Calu3 (cell line): ENCODE data around the gene FAM120B. TPM values are rescaled to one million over a fixed set of nuclear protein-coding genes. Genes with fewer than 3 reads are reported as not detected.
"Not testable (repeated sequence)": the region's sequence is repeated elsewhere in the genome, so short reads cannot be mapped to it uniquely, and the experiment has no call there.

Experiments
- BruUV-seq: library from RNA; stranded (reverse); fragments of 400-500 nt; replicated peaks from 2 replicates; lab custom pipeline; 2021; lab: Mats Ljungman, UMichigan
- CTCF ChIA-PET: fragments of 300-600 bp; sonication (Branson Sonifier 250); formaldehyde crosslinking; loops from one replicate; lab custom pipeline; 2022; ENCODE audit warnings: antibody characterized with exemption; lab: Charles Lee
- DNase-seq: peaks from one replicate; pipeline ENCODE4 v3.0.0; 2022
- H3K27ac Mint-ChIP-seq: one replicate; pipeline ENCODE4 v1.8.0; 2022; ENCODE audit warnings: mixed read lengths; ENCODE audit not compliant: unreplicated experiment
- H3K27me3 Mint-ChIP-seq: one replicate; pipeline ENCODE4 v1.8.0; 2022; ENCODE audit warnings: mixed read lengths; ENCODE audit not compliant: unreplicated experiment
- H3K36me3 Mint-ChIP-seq: one replicate; pipeline ENCODE4 v1.8.0; 2022; ENCODE audit warnings: mild to moderate bottlenecking, moderate library complexity, mixed read lengths; ENCODE audit not compliant: insufficient read depth, unreplicated experiment
- H3K4me1 Mint-ChIP-seq: one replicate; pipeline ENCODE4 v1.8.0; 2022; ENCODE audit warnings: mild to moderate bottlenecking, low read depth, mixed read lengths; ENCODE audit not compliant: unreplicated experiment
- H3K4me3 Mint-ChIP-seq: one replicate; pipeline ENCODE4 v1.8.0; 2022; ENCODE audit warnings: mild to moderate bottlenecking, low read depth, moderate library complexity, mixed read lengths; ENCODE audit not compliant: unreplicated experiment
- H3K9me3 Mint-ChIP-seq: one replicate; pipeline ENCODE4 v1.8.0; 2022; ENCODE audit warnings: low read depth, mixed read lengths; ENCODE audit not compliant: unreplicated experiment
- CTCF ChIP-seq: fragments of 200-600 bp; IDR thresholded peaks from one replicate; pipeline ENCODE4 v1.8.0; 2022; ENCODE audit warnings: antibody characterized with exemption; ENCODE audit not compliant: unreplicated experiment
- intact Hi-C: fragments of 100-400 bp; cut with micrococcal nuclease; formaldehyde crosslinking; loops from one replicate; pipeline ENCODE4 v1.10.0; 2022; ENCODE audit not compliant: unreplicated experiment
- total RNA-seq: library from RNA; stranded (reverse); gene quantifications from 2 replicates; pipeline ENCODE4 v1.2.3, GENCODE V29; 2022

Gene FAM120B
- total RNA-seq, 1 experiment from 2014 or later, result 13.2 TPM

- no peak for TF ChIP-seq CTCF
- H3K27ac Mint-ChIP-seq, result no peak overlapping the region
- H3K9me3 Mint-ChIP-seq, result no peaks in the 10 kb centered on the region
- H3K4me1 Mint-ChIP-seq, result no peaks in the 10 kb centered on the region
- no peak overlapping the region for H3K4me3 Mint-ChIP-seq
- BruUV-seq, result no TSS peak
- no peak for DNase-seq
- intact Hi-C loops, result no loop called here
- H3K36me3 Mint-ChIP-seq, result peaks cover 8% of the 10 kb centered on the region
- CTCF ChIA-PET, result no interaction called here
- H3K27me3 Mint-ChIP-seq, result no peaks in the 10 kb centered on the region
Measured at GRCh38 chr6:170317718-170318117, 11.2 kb downstream of the FAM120B start.

GRCh38 chr6:170329321-170329720 is 22.8 kb downstream of the FAM120B start:
- Mint-ChIP-seq H3K9me3 (no peaks in the 10 kb centered on the region), H3K27me3 (no peaks in the 10 kb centered on the region), H3K27ac (no peak overlapping the region), H3K4me1 (no peaks in the 10 kb centered on the region), H3K4me3 (no peak overlapping the region), H3K36me3 (no peaks in the 10 kb centered on the region)
- CTCF ChIA-PET, result no interaction called here
- DNase-seq, result no peak
- intact Hi-C loops, result no loop called here
- no peak for TF ChIP-seq CTCF
- no TSS peak for BruUV-seq

GRCh38 chr6:170335199-170335598 is 28.6 kb downstream of the FAM120B start:
- H3K9me3 Mint-ChIP-seq, DNase-seq, H3K36me3 Mint-ChIP-seq, intact Hi-C loops, H3K27me3 Mint-ChIP-seq, H3K27ac Mint-ChIP-seq, H3K4me1 Mint-ChIP-seq, BruUV-seq, CTCF ChIA-PET, H3K4me3 Mint-ChIP-seq: not testable (repeated sequence)

- no peak for TF ChIP-seq CTCF
- H3K36me3 Mint-ChIP-seq, result peaks cover 9% of the 10 kb centered on the region
- peaks cover 2% of the 10 kb centered on the region for H3K9me3 Mint-ChIP-seq
Measured at GRCh38 chr6:170344631-170345576, 38.3 kb downstream of the FAM120B start.

GRCh38 chr6:170345662-170346061 is 39.1 kb downstream of the FAM120B start:
- Mint-ChIP-seq H3K36me3 (peaks cover 9% of the 10 kb centered on the region), H3K4me3 (no peak overlapping the region), H3K9me3 (peaks cover 2% of the 10 kb centered on the region), H3K27ac (no peak overlapping the region), H3K4me1 (peaks cover 13% of the 10 kb centered on the region), H3K27me3 (no peaks in the 10 kb centered on the region)
- intact Hi-C loops, result no loop called here
- no TSS peak for BruUV-seq
- TF ChIP-seq CTCF, result no peak
- CTCF ChIA-PET, result no interaction called here
- no peak for DNase-seq

More at GRCh38 chr6:170344631-170345576, 38.3 kb downstream of the FAM120B start:
- no peaks in the 10 kb centered on the region for H3K27me3 Mint-ChIP-seq
- CTCF ChIA-PET, result no interaction called here
- H3K4me3 Mint-ChIP-seq, result no peak overlapping the region
- intact Hi-C loops, result no loop called here
- BruUV-seq, result no TSS peak
- H3K27ac Mint-ChIP-seq, result peak overlapping the region; percentile 24
- H3K4me1 Mint-ChIP-seq, result peaks cover 13% of the 10 kb centered on the region
- DNase-seq, result no peak
